Suppressor macrophage treated with lipopolysaccharide for 1 hour (primary cell): ENCODE data around the gene PIGA.

ENCODE experiments used
- DNase-seq, 3 donors: peaks; one replicate each; pipeline ENCODE4 v3.0.0-alpha.2; 2020 to 2022

Gene PIGA, protein sequence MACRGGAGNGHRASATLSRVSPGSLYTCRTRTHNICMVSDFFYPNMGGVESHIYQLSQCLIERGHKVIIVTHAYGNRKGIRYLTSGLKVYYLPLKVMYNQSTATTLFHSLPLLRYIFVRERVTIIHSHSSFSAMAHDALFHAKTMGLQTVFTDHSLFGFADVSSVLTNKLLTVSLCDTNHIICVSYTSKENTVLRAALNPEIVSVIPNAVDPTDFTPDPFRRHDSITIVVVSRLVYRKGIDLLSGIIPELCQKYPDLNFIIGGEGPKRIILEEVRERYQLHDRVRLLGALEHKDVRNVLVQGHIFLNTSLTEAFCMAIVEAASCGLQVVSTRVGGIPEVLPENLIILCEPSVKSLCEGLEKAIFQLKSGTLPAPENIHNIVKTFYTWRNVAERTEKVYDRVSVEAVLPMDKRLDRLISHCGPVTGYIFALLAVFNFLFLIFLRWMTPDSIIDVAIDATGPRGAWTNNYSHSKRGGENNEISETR

DNA sequence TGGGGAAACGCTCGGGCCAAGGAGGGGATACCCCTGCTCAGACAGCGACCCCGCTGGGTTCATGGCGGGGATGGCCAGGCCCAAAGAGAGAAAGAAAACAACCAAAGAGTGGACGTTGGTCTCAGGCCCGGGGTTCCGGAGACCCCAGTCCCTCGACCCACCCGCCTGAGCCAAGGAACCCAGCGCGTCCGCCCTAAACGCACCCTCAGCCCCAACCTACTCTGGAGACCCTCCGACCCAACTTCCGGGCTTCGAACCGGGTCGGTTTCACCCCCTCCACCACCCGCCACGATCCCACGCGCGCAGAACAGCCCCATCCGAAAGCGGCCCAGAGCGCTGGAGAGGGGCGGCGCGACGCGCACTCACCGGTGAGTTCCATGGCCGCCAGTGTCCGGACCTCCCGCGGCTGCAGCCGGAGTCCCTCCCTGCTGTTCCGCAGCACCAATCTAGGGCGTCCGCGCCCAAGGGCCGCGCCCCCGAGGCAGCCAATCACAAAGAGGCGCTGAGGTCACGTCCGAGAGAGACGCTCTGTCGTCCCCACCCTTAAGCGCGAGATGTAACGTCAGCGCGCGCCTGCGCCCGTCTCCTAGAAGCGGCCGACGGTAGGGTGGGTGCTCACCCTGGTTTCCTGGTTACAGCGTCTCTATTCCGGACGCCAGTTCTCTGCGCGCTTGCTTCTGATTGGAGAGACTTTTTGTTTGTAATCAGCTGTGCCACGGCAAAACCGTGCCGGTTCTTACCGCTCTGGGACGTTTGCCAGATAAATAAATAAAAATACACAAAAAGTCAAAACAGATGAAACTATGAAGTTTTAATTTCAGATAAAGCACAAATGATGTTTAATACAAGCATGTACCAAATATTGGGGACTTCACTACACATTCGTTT, at the start of gene PIGA:
Gene PIGA (minus strand): TSS at position 389 of the 888 bp plus-strand sequence. CDS start 3,593 bp downstream, outside the sequence.
- DNase-seq: peak; percentile 95 to 96 (median 96)

DNA sequence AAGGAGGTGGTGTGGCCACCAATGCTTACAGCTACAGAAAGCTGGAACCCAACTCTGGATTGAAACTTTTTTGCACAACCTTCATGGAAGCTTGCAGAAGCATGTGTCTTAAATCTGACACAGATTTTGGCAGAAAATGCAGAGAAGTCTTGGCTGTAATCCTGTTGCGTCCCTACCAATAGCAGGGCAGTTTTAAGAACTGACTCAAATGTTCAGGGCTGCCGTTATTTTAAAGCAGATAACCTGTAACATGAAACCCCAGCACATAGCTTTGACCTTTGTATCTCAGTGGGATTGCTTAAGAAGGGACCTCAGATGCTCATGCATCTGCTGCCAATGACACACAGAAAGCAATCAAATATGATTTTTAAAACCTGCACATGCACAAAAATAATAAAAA, 49.0 kb upstream of the PIGA start, which contains the start of gene VEGFD:
Gene VEGFD (minus strand): TSS at position 110 of the 400 bp plus-strand sequence. CDS start 467 bp downstream, outside the sequence.
- DNase-seq: no peak

DNA sequence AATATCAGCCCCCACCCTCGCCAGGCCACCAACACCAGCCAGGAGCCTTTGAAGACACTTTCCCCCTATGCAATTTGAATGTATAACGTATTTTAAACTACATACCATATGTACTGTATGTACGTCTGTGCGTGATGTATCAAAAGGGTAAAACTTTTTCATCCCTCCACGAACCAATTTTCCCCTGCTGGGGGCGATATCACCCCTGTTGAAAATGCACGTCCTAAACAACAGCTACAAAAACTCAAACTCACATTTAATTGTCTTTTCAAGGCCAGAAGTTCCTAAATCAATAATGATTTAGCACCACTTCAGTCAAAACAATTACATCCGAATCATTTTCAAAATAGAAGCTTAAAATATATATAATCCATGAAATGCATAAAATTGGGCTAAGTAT, 47.5 kb upstream of the PIGA start:
- DNase-seq: no peak

DNA sequence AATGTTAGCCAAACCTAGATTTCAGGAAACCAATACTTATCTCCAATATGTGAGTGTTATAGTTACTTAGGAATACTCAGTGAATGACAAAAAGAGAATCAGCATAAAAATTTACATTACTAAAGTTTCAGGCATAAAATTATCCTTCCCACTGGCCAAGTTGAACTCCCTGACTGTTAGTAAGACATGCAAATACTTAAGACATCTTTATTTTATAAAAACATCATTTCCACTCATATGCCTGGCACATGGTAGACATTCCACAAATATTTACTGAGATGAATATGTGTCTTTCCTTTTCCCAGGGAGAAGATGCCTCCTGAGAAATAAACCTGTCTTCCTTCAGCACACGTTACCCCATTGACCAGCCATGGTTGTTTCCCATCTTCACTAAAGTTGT, 41.6 kb upstream of the PIGA start:
- DNase-seq: no peak

DNA sequence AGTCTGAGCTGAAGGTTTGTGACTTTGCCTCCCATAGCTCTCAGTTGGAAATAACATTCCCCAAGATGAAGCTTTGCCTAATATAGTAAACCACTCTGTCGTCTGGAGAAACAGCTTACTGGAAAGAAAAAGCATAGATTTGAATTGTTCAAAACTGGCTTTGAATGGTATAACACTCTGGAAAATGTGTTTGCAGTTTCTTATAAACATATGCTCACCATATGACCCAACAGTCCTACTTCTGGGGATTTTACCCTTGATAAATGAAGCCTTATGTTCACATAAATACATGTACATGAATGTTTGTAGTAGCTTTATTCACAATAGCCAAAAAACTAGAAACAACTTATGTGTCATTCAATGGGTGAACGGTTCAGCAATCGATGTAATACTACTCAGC, 38.7 kb upstream of the PIGA start:
- DNase-seq: no peak

DNA sequence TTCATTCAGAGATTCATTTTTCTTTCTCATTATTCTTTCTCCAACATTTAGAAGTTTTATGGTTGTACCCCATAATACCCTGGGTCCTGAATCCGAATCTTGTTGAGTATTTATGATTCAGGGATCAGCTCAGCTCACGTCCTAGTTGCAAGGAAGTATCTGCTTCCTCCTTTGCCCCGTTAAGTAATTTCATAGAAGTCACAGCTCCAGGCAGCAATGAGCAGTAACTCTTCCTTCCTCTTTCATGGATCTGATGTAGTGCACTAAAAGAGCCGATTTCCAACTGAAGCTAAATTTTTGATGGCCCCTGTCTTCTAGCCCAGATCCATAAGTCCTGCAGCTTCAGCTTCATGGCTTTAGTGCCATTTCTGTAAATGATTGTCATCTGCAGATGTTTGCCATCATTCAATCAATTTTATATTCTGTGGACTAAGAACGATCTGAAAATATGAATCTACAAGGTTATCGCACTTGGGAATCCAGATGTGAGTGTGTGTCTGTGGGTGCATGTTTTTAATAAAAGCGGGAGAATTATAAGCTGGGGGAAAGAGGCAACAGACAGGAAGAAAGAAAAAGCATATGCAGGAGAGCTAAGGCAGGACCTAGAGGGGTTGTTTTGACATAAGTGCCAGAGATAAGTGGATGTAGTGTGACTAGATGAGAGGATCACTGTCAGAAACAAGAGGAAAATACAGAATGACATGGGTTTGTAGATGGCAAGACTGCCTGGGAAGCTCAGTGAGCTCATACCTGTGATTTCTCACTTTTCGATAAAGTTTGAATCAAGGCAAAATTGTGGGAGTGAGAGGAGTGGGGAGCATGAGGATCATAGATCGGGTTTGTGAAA, 31.4 kb upstream of the PIGA start:
- peak; percentile 45 to 64 (median 63) for DNase-seq

DNA sequence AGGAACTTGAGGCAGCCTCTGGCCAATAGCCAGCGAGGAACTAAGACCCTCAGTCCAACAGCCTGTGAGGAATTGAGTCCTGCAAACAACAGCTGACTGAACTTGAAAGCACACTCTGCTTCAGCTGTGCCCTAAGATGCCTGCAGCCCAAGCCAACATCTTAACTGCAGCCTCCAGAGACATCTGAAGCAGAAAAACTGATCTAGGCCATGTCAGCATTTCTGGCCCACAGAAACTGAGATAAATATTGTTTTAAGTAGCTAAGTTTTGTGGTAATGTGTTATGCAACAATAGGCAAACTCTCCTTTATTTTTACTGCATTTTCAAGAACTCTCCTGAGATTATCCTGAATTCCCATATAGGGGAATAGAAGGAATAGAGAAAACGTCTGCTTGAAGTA, 24.4 kb upstream of the PIGA start:
- DNase-seq: no peak

DNA sequence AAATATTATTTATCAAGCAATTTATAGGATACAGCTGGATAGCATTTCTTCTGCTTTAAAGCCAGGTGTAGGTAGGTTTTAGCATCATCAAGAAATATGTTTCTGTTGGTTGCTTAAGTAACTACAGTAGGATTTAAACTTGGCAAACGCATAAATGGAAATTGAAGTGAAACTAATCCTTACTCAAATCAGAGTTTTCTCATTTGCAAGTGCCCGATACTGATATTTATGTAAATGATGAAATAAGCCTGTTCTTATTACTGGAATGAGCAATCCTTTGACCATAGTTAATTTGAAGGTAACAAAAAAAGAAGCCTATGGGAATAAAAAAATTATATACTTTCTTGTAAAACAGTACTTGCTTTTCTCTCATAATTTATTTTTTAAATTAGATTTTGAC, 23.2 kb upstream of the PIGA start:
- DNase-seq: no peak

DNA sequence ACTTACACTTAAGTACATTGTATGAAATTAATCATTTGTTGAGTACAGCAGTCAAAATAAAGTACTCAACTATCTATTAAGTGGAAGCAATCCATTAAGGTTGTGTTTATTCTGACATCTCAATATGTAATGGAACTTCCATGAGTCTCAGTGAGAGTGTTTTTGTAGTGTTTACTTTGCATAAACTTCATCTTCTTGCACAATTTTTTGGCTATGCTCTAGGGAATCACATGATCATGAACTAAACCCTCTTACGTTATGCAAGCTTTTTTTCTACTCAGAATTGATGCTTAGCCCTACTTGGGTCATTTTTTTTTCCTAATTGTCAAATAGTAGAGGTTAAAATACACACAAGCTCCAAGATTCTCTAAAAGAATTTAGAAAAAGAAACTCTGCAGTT, 21.1 kb upstream of the PIGA start:
- DNase-seq: peak; percentile 25 to 74 (median 68)

DNA sequence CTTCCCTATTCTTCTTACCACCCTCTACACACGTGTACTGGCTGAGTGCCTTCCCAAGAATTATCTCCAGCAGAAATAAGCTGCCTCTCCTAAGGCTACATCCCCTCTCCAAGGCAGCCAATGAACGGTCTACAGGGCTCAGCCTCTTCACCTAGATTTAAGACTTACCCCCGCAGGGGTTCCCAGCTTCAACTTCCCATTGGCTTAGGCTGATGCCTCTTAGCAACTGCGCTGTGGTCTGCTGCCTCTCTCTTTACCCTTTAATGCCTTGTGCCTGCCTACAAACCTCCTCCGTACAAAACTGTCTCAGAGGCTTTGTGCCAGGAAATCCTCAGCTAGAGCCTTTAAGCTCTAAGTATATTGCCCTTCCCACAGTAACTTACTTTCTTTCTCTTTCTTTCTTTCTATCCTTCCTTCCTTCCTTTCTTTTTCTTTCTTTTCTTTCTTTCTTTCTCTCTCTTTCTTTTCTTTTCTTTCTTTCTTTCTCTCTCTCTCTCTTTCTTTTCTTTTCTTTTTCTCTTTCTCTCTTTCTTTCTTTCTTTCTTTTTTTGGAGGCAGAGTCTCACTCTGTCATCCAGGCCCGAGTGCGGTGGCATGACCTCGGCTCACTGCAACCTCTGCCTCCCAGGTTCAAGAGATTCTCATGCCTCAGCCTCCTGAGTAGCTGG, 15.1 kb upstream of the PIGA start:
- DNase-seq: peak in 1 of 3 donors; percentile 7

GRCh38 chrX:15349046-15349445, 13.7 kb upstream of the PIGA start:
- peak; percentile 58 to 74 (median 67) for DNase-seq

- no peak for DNase-seq
These were observed 10.7 kb upstream of the PIGA start for GRCh38 chrX:15345976-15346375.

GRCh38 chrX:15344106-15344505, 8.8 kb upstream of the PIGA start:
- no peak for DNase-seq

- DNase-seq: peak in 1 of 3 donors; percentile 46
These were observed 7.8 kb upstream of the PIGA start for GRCh38 chrX:15343075-15343476.

GRCh38 chrX:15340867-15341266, 5.5 kb upstream of the PIGA start:
- no peak for DNase-seq

DNA sequence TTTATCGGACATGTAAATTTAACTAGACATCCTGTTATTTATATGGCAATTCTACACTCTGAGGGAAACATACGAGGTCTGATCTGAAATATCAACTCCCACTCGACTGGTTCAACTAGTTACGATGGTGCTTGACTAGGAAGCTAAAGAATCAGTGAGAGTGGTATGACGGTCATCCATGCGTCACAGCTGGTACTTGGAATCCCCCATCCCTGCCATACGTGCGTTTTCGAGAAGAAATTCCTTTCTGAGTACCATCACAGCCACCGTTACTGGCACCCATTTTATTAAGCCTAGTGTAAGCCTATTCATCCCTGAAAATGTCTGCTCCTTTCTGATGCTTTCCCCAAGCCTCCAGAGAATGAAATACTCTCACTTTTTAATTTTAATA, 695 bp upstream of the PIGA start:
- DNase-seq: peak; percentile 81 to 90 (median 82)

DNA sequence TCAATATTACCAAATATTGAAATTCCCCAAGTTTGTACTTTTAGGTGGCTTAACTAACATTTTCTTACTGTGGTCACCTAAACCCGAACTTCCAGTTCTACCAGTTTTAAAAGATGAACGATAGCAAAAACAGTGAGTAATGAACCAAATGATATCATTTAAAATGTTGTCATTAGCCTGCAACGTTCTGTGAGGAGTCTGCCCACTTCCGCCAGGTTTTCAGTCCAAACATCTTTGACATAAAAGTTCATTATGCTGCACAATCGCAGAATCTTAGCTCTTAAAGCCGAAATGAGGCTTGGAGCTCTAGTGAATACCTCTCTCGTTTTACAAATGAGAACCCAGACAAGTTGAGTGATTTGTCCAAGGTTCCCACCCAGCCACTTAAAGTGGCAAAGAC, 762 bp downstream of the PIGA start:
- DNase-seq: peak; percentile 16 to 61 (median 53)

DNA sequence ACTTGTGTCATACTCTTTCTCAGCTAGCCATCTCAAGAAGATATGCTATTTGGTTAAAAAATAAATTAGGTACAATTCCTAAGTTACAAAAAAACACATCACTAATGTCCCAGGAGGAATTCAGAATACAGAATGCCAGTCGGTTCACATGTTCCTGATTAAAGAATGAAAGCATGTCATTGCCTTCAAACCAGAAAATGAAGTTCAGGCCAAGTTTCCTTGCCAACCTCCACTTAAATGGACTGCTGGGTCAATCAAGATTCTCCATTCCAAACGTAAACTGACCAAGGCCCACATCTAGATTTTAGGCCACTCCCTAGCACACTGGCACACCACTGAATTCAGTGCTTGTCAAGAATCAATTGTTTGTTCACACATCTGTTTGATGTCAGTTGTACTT, 6.5 kb downstream of the PIGA start:
- no peak for DNase-seq

DNA sequence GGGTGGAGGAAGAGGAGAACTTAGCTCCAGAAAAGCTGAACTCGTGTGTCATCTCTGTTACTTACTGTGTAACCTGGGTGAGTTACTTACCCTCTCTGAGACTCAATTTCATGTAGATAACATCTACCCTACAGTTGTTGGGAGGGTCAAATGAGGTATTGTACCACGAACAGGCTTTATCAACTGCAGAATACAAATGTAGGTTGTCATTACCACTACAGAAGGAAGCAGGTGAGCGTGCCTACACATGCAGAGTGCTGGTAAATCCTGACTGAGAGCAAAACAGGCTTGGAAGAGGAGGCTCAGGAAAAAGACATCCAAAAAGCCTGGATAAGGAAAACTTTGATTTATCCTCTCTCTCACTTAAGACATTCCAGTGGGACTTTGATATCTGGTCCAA, 7.2 kb downstream of the PIGA start:
- no peak for DNase-seq

GRCh38 chrX:15322472-15322871, 12.9 kb downstream of the PIGA start:
- no peak for DNase-seq

- no peak for DNase-seq
These were observed 13.3 kb downstream of the PIGA start for GRCh38 chrX:15322072-15322471.

GRCh38 chrX:15321447-15321846, 13.9 kb downstream of the PIGA start:
- DNase-seq: peak; percentile 72 to 80 (median 79)
